ENCODE data around the gene ATP13A4. TPM values are rescaled to one million over a fixed set of nuclear protein-coding genes. Genes with fewer than 3 reads are reported as not detected.

Gene ATP13A4
- polyA plus RNA-seq, 4 donors: 0.22 to 41.2 (median 0.24) TPM; not detected in 1

GRCh38 chr3:193489949-193490348 lies 64.7 kb downstream of the ATP13A4 start:
- DNase-seq (peak; percentile 76 to 88), FAIRE-seq (no peak)

GRCh38 chr3:193488741-193489140 lies 66.0 kb downstream of the ATP13A4 start:
- no peak overlapping the region for H3K4me3 ChIP-seq (ENCODE audit: low read depth in 1 of 3, low read length in 3 of 3)
- no peaks in the 10 kb centered on the region for H3K9me3 ChIP-seq (ENCODE audit: control insufficient read depth in 2 of 2, insufficient read depth in 1 of 2, low read depth in 1 of 2, low read length in 1 of 2)
- H3K27ac ChIP-seq (ENCODE audit: low read depth in 1 of 3, low read length in 2 of 3): peak overlapping the region in 1 of 3 donors; percentile 93
- FAIRE-seq (no peak), DNase-seq (no peak)
- peaks cover 0 to 28% (median 0%) of the 10 kb centered on the region in 3 donors for H3K4me1 ChIP-seq (ENCODE audit: control insufficient read depth in 3 of 3, insufficient read depth in 2 of 3, low read depth in 1 of 3, low read length in 2 of 3)
- WGBS, 3 donors: 88 to 95% (median 90%) methylated on average over 5 of the region's 5 CpGs
- no peaks in the 10 kb centered on the region for H3K36me3 ChIP-seq (ENCODE audit: control insufficient read depth in 3 of 3, insufficient read depth in 2 of 3, low read depth in 1 of 3, low read length in 3 of 3)
- no peaks in the 10 kb centered on the region for H3K27me3 ChIP-seq (ENCODE audit: control insufficient read depth in 3 of 3, insufficient read depth in 3 of 3, low read length in 3 of 3)

More at GRCh38 chr3:193489949-193490348, 64.7 kb downstream of the ATP13A4 start:
- Histone ChIP-seq H3K4me3 (ENCODE audit: low read depth in 1 of 3, low read length in 3 of 3) (no peak overlapping the region), H3K9me3 (ENCODE audit: control insufficient read depth in 2 of 2, insufficient read depth in 1 of 2, low read depth in 1 of 2, low read length in 1 of 2) (no peaks in the 10 kb centered on the region), H3K27me3 (ENCODE audit: control insufficient read depth in 3 of 3, insufficient read depth in 3 of 3, low read length in 3 of 3) (no peaks in the 10 kb centered on the region), H3K36me3 (ENCODE audit: control insufficient read depth in 3 of 3, insufficient read depth in 2 of 3, low read depth in 1 of 3, low read length in 3 of 3) (no peaks in the 10 kb centered on the region), H3K27ac (ENCODE audit: low read depth in 1 of 3, low read length in 2 of 3) (peak overlapping the region in 1 of 3 donors; percentile 93), H3K4me1 (ENCODE audit: control insufficient read depth in 3 of 3, insufficient read depth in 2 of 3, low read depth in 1 of 3, low read length in 2 of 3) (peaks cover 0 to 28% (median 0%) of the 10 kb centered on the region in 3 donors)
- 13 to 59% (median 36%) methylated on average over 6 of the region's 6 CpGs for WGBS, 3 donors

GRCh38 chr3:193483988-193484539 lies 70.6 kb downstream of the ATP13A4 start:
- Histone ChIP-seq H3K27me3 (ENCODE audit: control insufficient read depth in 3 of 3, insufficient read depth in 3 of 3, low read length in 3 of 3) (no peaks in the 10 kb centered on the region), H3K27ac (ENCODE audit: low read depth in 1 of 3, low read length in 2 of 3) (no peak overlapping the region), H3K4me1 (ENCODE audit: control insufficient read depth in 3 of 3, insufficient read depth in 2 of 3, low read depth in 1 of 3, low read length in 2 of 3) (peaks cover 0 to 2% (median 0%) of the 10 kb centered on the region in 3 donors), H3K36me3 (ENCODE audit: control insufficient read depth in 3 of 3, insufficient read depth in 2 of 3, low read depth in 1 of 3, low read length in 3 of 3) (no peaks in the 10 kb centered on the region), H3K4me3 (ENCODE audit: low read depth in 1 of 3, low read length in 3 of 3) (no peak overlapping the region), H3K9me3 (ENCODE audit: control insufficient read depth in 2 of 2, insufficient read depth in 1 of 2, low read depth in 1 of 2, low read length in 1 of 2) (no peaks in the 10 kb centered on the region)
- DNase-seq: no peak
- no peak for FAIRE-seq
- WGBS, 3 donors: 35 to 90% (median 45%) methylated on average over 1 of the region's 1 CpG

- Histone ChIP-seq H3K4me1 (ENCODE audit: control insufficient read depth in 3 of 3, insufficient read depth in 2 of 3, low read depth in 1 of 3, low read length in 2 of 3) (no peaks in the 10 kb centered on the region), H3K27me3 (ENCODE audit: control insufficient read depth in 3 of 3, insufficient read depth in 3 of 3, low read length in 3 of 3) (no peaks in the 10 kb centered on the region), H3K4me3 (ENCODE audit: low read depth in 1 of 3, low read length in 3 of 3) (no peak overlapping the region), H3K36me3 (ENCODE audit: control insufficient read depth in 3 of 3, insufficient read depth in 2 of 3, low read depth in 1 of 3, low read length in 3 of 3) (no peaks in the 10 kb centered on the region), H3K27ac (ENCODE audit: low read depth in 1 of 3, low read length in 2 of 3) (no peak overlapping the region), H3K9me3 (ENCODE audit: control insufficient read depth in 2 of 2, insufficient read depth in 1 of 2, low read depth in 1 of 2, low read length in 1 of 2) (no peaks in the 10 kb centered on the region)
- FAIRE-seq (no peak), DNase-seq (no peak)
- 34 to 83% (median 34%) methylated on average over 1 of the region's 1 CpG for WGBS, 3 donors
Observed at GRCh38 chr3:193481436-193481835, 73.3 kb downstream of the ATP13A4 start.

GRCh38 chr3:193474446-193474845 lies 80.2 kb downstream of the ATP13A4 start:
- no peak overlapping the region for H3K4me3 ChIP-seq (ENCODE audit: low read depth in 1 of 3, low read length in 3 of 3)
- FAIRE-seq (no peak), DNase-seq (no peak)
- no peaks in the 10 kb centered on the region for H3K9me3 ChIP-seq (ENCODE audit: control insufficient read depth in 2 of 2, insufficient read depth in 1 of 2, low read depth in 1 of 2, low read length in 1 of 2)
- H3K4me1 ChIP-seq (ENCODE audit: control insufficient read depth in 3 of 3, insufficient read depth in 2 of 3, low read depth in 1 of 3, low read length in 2 of 3): peaks cover 0 to 10% (median 2%) of the 10 kb centered on the region in 3 donors
- H3K27ac ChIP-seq (ENCODE audit: low read depth in 1 of 3, low read length in 2 of 3): no peak overlapping the region
- H3K36me3 ChIP-seq (ENCODE audit: control insufficient read depth in 3 of 3, insufficient read depth in 2 of 3, low read depth in 1 of 3, low read length in 3 of 3): peaks cover 0 to 2% (median 0%) of the 10 kb centered on the region in 3 donors
- no peaks in the 10 kb centered on the region for H3K27me3 ChIP-seq (ENCODE audit: control insufficient read depth in 3 of 3, insufficient read depth in 3 of 3, low read length in 3 of 3)
- WGBS, 3 donors: 89 to 95% (median 95%) methylated on average over 4 of the region's 4 CpGs

- peaks cover 0 to 2% (median 0%) of the 10 kb centered on the region in 3 donors for H3K36me3 ChIP-seq (ENCODE audit: control insufficient read depth in 3 of 3, insufficient read depth in 2 of 3, low read depth in 1 of 3, low read length in 3 of 3)
- DNase-seq (peak; percentile 29 to 77), FAIRE-seq (no peak)
- H3K4me1 ChIP-seq (ENCODE audit: control insufficient read depth in 3 of 3, insufficient read depth in 2 of 3, low read depth in 1 of 3, low read length in 2 of 3): peaks cover 0 to 13% (median 2%) of the 10 kb centered on the region in 3 donors
- 29 to 50% (median 43%) methylated on average over 6 of the region's 6 CpGs for WGBS, 3 donors
- H3K27ac ChIP-seq (ENCODE audit: low read depth in 1 of 3, low read length in 2 of 3): peak overlapping the region in 1 of 3 donors; percentile 43
- H3K9me3 ChIP-seq (ENCODE audit: control insufficient read depth in 2 of 2, insufficient read depth in 1 of 2, low read depth in 1 of 2, low read length in 1 of 2): no peaks in the 10 kb centered on the region
- H3K4me3 ChIP-seq (ENCODE audit: low read depth in 1 of 3, low read length in 3 of 3): no peak overlapping the region
- no peaks in the 10 kb centered on the region for H3K27me3 ChIP-seq (ENCODE audit: control insufficient read depth in 3 of 3, insufficient read depth in 3 of 3, low read length in 3 of 3)
Observed at GRCh38 chr3:193470710-193471109, 84.0 kb downstream of the ATP13A4 start.

GRCh38 chr3:193465992-193466608 lies 88.6 kb downstream of the ATP13A4 start:
- H3K9me3 ChIP-seq (ENCODE audit: control insufficient read depth in 2 of 2, insufficient read depth in 1 of 2, low read depth in 1 of 2, low read length in 1 of 2): peaks cover 0 to 3% of the 10 kb centered on the region in 2 donors
- H3K36me3 ChIP-seq (ENCODE audit: control insufficient read depth in 3 of 3, insufficient read depth in 2 of 3, low read depth in 1 of 3, low read length in 3 of 3): peaks cover 0 to 2% (median 0%) of the 10 kb centered on the region in 3 donors
- H3K4me1 ChIP-seq (ENCODE audit: control insufficient read depth in 3 of 3, insufficient read depth in 2 of 3, low read depth in 1 of 3, low read length in 2 of 3): peaks cover 0 to 15% (median 2%) of the 10 kb centered on the region in 3 donors
- WGBS, 3 donors: 65 to 75% (median 68%) methylated on average over 6 of the region's 6 CpGs
- H3K27ac ChIP-seq (ENCODE audit: low read depth in 1 of 3, low read length in 2 of 3): peak overlapping the region in 1 of 3 donors; percentile 46
- FAIRE-seq (no peak), DNase-seq (peak in 1 of 2 donors; percentile 4)
- H3K4me3 ChIP-seq (ENCODE audit: low read depth in 1 of 3, low read length in 3 of 3): no peak overlapping the region
- no peaks in the 10 kb centered on the region for H3K27me3 ChIP-seq (ENCODE audit: control insufficient read depth in 3 of 3, insufficient read depth in 3 of 3, low read length in 3 of 3)

- Histone ChIP-seq H3K4me1 (ENCODE audit: control insufficient read depth in 3 of 3, insufficient read depth in 2 of 3, low read depth in 1 of 3, low read length in 2 of 3) (peaks cover 0 to 8% (median 0%) of the 10 kb centered on the region in 3 donors), H3K36me3 (ENCODE audit: control insufficient read depth in 3 of 3, insufficient read depth in 2 of 3, low read depth in 1 of 3, low read length in 3 of 3) (no peaks in the 10 kb centered on the region), H3K4me3 (ENCODE audit: low read depth in 1 of 3, low read length in 3 of 3) (no peak overlapping the region), H3K9me3 (ENCODE audit: control insufficient read depth in 2 of 2, insufficient read depth in 1 of 2, low read depth in 1 of 2, low read length in 1 of 2) (peaks cover 0 to 3% of the 10 kb centered on the region in 2 donors), H3K27me3 (ENCODE audit: control insufficient read depth in 3 of 3, insufficient read depth in 3 of 3, low read length in 3 of 3) (no peaks in the 10 kb centered on the region), H3K27ac (ENCODE audit: low read depth in 1 of 3, low read length in 2 of 3) (no peak overlapping the region)
- 90 to 97% (median 90%) methylated on average over 8 of the region's 8 CpGs for WGBS, 3 donors
- FAIRE-seq (no peak), DNase-seq (no peak)
Observed at GRCh38 chr3:193464889-193465288, 89.8 kb downstream of the ATP13A4 start.

Measured in small intestine (tissue), 7 donors.